ENCODE data around the gene BARD1. TPM values are rescaled to one million over a fixed set of nuclear protein-coding genes. Genes with fewer than 3 reads are reported as not detected.

Gene BARD1
- total and polyA plus RNA-seq, 2 experiments from 2014 or later = 6.1 to 14.5 TPM

- Histone ChIP-seq H3K4me1 (ENCODE audit: insufficient read depth) (no peaks in the 10 kb centered on the region), H2AFZ (no peak overlapping the region), H3K36me3 (replicated peaks; ENCODE audit: insufficient read depth, low read depth) (no peaks in the 10 kb centered on the region), H3K79me2 (no peaks in the 10 kb centered on the region), H3K9me3 (ENCODE audit: low read depth) (no peaks in the 10 kb centered on the region), H3K27ac (no peak overlapping the region), H3K4me2 (no peak overlapping the region), H3K4me3 (no peak overlapping the region), H4K20me1 (ENCODE audit: insufficient read depth, poor library complexity, severe bottlenecking) (no peaks in the 10 kb centered on the region), H3K9me2 (replicated peaks; ENCODE audit: insufficient read depth) (no peaks in the 10 kb centered on the region), H3K27me3 (no peaks in the 10 kb centered on the region)
- DNase-seq (ENCODE audit: low spot score) = no peak
- TF ChIP-seq EZH2phosphoT487 (IDR thresholded peaks at IDR 0.05; ENCODE audit: low read depth, severe bottlenecking, unreplicated experiment) (no peak), EZH2 (IDR thresholded peaks at IDR 0.05; ENCODE audit: borderline replicate concordance) (no peak), CTCF (IDR thresholded peaks at IDR 0.05; ENCODE audit: poor library complexity) (no peak)
- 97% methylated on average over 1 of the region's 1 CpG for WGBS (ENCODE audit: low lambda C conversion rate, missing lambda C conversion rate)
These were observed 129.7 kb downstream of the BARD1 start for GRCh38 chr2:214679736-214680135.

GRCh38 chr2:214676421-214677089 is 132.9 kb downstream of the BARD1 start:
- Histone ChIP-seq H3K4me1 (ENCODE audit: insufficient read depth) (no peaks in the 10 kb centered on the region), H3K4me2 (no peak overlapping the region), H3K27ac (no peak overlapping the region), H3K9me3 (ENCODE audit: low read depth) (no peaks in the 10 kb centered on the region), H3K4me3 (no peak overlapping the region), H3K36me3 (replicated peaks; ENCODE audit: insufficient read depth, low read depth) (no peaks in the 10 kb centered on the region), H4K20me1 (ENCODE audit: insufficient read depth, poor library complexity, severe bottlenecking) (no peaks in the 10 kb centered on the region), H3K27me3 (no peaks in the 10 kb centered on the region), H3K79me2 (no peaks in the 10 kb centered on the region), H2AFZ (no peak overlapping the region), H3K9me2 (replicated peaks; ENCODE audit: insufficient read depth) (no peaks in the 10 kb centered on the region)
- TF ChIP-seq CTCF (IDR thresholded peaks at IDR 0.05; ENCODE audit: poor library complexity) = no peak
- no peak for TF ChIP-seq EZH2 (IDR thresholded peaks at IDR 0.05; ENCODE audit: borderline replicate concordance)
- TF ChIP-seq EZH2phosphoT487 (IDR thresholded peaks at IDR 0.05; ENCODE audit: low read depth, severe bottlenecking, unreplicated experiment) = no peak
- no peak for DNase-seq (ENCODE audit: low spot score)
- WGBS (ENCODE audit: low lambda C conversion rate, missing lambda C conversion rate) = 93% methylated on average over 5 of the region's 5 CpGs

Small RNA genes within 50 kb of the gene (small RNA-seq; reads per million reads assigned to genes)
- 2.4 reads per million, percentile 88 among the genes with 10 or more reads in this experiment for gene SNORA70I

Data from hepatocyte (in vitro differentiated cells).